Activated CD4-positive, alpha-beta T cell treated with anti-CD3 and anti-CD28 coated beads, Interleukin-2, amount 50 U/mL, for 16 hours (primary cell): ENCODE measurements around the gene MCM6.
A peak's percentile ranks its signal among the peaks of the same experiment; 100 is the strongest.
"Not testable (repeated sequence)": the region's sequence is repeated elsewhere in the genome, so short reads cannot be mapped to it uniquely, and the experiment has no call there.

Source experiments
- DNase-seq: peaks from one replicate; pipeline ENCODE4 v3.0.0-alpha.2; 2020

The MCM6 gene

DNA sequence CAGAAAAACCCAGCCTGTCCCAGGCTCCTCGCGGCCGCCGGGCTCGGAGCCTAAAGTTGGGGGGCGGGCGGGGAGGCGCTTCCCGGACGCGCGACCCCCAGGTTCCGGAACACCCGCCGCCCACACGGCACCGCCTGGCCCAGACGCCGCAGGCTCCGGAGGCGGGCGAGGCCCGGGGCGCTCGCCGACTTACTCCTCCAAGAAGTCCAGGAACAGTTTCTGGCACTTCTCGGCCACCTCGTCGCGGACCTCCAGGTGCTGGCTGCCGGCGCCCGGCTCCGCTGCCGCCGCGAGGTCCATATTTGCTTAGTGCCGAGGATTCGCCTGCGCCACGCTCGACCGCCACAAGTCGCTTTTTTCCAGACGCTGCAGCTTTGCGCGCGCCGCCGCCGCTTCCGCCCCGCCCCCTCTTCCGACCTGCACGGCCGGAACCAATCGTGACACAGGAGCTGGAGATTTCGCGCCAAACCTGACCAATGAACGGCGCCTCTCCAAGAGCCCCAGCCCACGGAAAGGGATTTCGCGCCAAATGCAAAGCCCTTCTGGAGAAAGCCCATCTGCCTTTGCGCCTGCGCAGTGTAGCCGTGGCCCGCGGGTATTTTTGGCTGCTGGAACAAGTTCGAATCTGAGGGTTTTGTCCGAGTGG is at the start of gene MCM6:
MCM6 (minus strand) TSS at position 378 of the 646 bp plus-strand sequence; CDS start at position 300, 78 bp downstream.
- peak; percentile 100 for DNase-seq

DNA sequence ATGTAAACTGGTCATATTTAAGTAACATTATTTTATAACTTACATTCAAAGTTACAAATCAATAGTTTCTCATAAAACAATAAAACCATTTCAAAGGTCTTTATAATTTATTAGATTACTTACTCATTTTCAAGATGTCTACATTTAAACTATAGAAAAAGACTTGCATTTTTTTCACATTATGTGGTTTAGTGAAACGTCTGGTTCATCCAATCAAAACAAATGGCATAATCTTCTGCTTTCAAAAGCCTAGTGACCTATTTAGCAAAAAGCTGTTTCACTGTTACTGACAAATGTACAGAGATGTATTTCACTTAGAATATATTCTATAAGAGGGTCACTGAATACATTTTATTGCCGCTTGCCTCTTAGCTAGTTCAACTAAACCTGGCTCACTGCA is 49.3 kb upstream of the MCM6 start:
- no peak for DNase-seq

DNA sequence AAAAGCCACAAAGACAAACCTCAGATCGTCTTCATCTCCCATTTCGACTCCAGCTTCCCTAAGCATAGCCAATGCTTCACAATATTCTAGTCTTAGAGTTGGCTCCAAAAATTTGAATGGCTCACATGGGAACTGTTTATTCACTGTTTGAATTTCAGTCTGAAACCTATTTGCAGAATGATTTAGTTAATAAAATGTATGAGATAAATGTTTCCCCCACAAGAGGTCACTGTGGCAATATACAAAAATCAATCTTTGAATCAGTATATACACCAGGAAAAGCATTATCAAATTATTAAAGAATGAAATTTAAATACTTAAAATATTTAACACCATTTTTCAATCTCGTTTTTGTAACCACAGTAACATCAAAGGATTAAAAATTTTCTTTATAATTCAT is 40.0 kb upstream of the MCM6 start:
- DNase-seq = peak; percentile 52

DNA sequence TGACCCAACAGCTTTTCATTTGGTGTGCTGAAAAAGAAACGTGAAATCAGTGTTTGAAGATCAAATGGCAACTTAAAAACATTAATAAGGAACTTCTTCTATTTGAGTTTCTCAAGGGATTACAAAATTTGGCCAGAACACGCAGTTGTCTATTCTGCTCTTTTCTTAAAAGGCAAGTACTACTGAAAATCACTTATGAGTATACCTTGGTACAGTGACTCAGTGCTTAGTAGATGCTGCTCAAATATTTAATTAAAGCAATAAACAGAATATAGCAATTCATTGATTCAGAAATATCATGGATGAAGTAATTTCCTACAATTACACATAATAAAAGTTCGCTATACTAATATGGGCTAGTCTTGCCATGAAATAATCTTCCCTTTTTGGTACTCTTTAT is 38.2 kb upstream of the MCM6 start:
- DNase-seq = no peak

DNA sequence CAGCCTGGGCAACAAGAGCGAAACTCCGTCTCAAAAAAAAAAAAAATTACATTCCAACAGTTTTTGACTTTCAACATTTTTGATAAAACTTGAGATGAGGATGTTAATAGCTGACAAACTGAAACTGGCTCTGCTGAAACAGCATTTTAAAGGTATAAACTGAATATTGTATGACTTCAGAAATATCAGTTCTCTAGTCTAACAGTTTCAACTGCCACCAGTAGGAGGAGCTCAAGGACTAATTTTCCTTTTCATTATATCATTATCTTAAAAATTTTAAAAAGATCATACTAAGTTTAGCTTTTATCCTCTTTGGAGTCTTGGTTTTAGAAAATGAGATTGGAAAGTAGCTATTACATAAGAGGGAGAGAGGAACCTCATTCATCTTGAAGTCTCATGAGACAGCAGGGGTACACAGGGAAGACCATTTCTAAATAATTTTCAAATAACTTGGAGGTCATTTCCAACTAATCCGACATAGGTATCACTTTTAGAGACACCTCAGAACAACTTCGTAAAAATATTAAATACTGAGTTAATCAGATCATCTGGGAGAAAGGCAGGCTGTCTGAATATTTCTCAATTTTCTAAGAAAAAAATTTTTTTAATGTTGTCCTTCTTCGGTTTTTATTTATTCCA is 37.6 kb upstream of the MCM6 start:
- DNase-seq = peak; percentile 55

DNA sequence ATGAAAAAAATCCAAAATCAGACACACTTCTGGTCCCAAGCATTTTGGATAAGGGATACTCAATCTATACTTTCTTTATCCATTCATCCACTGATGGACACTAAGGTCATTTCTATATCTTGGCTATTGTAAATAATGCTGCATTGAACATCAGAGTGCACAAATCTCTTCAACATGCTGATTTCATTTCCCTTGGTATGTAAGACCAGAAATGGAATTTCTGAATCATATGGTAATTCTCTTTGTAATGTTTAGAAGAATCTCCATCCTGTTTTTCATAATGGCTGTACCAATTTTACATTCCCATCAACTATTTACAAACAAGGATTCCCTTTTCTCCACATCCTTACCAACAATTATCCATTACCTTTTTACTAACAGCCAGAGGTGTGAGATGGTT is 33.7 kb upstream of the MCM6 start:
- no peak for DNase-seq

DNA sequence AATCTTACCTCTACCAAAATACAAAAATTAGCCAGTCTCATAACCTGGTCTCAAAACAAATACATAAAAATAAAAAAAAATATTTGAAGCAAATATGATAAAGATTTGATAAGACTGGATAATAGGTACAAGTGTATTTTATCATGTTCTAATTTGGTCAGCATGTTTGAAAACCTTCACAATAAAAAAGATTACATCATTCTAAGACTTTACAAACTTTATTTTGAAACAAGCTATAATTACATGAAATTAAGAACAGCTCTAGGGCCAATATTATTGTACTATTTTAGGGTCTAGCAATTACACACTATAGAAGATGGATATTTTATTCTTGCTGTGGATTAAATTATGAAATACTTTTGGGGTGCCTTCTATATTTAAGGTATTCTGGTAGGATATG is 29.4 kb upstream of the MCM6 start:
- no peak for DNase-seq

DNA sequence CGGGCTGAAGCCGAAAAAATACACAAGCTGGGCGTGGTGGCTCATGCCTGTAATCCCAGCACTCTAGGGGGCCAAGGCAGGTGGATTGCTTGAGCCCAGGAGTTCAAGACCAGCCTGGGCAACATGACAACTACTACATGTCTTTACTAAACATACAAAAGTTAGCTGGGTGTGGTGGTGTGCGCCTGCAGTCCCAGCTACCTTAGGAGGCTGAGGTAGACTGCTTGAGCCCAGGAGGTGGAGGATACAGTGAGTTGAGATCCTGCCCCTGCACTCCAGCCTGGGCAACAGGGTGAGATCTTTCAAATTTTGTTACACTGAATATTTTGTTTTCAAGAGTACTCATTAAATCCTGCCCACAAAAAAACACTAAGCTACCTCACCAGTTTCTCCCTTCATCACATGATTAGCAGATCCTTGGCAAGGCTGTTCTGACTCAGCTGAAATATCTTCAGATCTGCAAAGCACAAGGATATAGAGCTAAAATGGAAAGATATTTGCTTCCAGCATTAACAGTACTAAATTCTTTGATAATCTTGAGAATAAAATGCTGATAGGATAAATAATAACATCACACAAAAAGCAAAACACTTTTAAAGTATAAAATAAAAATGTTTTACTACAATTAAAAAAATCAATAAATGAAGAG is 28.2 kb upstream of the MCM6 start:
- DNase-seq = peak; percentile 8

DNA sequence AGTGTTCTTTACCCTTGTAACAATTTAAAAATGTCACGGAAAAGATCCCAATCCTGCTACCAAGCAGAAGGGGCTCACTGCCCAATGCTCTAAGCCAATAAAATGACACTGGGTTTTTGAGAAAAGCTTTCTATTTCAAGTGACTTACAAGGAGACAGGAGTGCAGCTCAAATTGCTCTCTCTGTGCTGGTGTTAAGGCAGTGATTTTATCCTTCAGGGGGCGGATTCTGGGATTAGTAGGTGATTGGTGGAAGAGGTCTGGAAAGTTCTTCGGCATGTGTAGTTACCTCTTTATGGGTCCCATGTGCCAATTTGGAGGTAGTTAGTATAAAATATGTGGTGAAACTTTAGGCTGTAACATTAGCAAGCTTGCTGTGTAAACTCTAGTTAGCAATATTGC is 27.4 kb upstream of the MCM6 start:
- no peak for DNase-seq

DNA sequence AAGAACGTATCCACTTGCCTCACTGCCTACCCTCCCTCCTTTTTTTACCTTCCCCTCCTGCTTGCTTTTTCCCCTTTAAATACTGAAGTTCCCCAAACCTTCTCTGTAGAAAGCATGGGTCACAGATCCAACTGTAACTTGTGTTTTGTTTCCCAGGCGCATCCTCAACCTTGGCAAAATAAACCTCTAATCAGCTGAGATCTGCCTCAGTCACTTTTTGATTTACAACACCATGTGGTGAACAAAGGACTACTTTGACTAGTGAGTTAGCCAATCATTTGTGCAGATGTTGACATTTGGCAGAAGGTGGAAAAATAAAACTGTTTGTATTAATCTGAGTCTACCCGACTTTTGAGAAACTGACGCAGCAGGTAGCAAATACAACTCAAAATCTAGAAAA is 23.3 kb upstream of the MCM6 start:
- DNase-seq = no peak

DNA sequence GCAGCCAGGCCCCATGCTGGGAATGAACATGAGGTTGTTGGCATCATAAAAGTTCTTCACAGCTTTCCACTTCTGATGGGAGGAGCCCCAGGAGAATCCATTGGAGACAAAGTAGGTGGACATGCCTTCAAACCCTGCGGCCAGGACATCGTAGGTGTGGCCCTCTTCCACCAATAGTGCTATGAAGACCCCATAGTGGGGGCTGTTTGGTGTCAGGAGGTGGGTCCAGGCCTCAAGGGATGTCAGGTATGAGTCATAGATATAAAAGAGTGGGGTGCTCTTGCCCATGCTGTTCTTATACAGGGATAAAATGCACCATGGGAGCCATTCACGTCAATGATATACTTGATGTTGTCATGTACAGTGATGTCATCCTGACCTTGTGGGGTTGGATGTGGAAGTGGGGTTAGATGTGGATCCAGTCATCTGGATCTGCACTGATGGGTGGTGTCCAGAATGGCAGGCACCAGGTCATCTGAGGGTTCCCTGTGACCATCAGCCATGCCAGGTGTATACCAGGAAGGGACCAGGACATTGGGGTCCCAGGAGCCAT is 22.1 kb upstream of the MCM6 start:
- DNase-seq = no peak

DNA sequence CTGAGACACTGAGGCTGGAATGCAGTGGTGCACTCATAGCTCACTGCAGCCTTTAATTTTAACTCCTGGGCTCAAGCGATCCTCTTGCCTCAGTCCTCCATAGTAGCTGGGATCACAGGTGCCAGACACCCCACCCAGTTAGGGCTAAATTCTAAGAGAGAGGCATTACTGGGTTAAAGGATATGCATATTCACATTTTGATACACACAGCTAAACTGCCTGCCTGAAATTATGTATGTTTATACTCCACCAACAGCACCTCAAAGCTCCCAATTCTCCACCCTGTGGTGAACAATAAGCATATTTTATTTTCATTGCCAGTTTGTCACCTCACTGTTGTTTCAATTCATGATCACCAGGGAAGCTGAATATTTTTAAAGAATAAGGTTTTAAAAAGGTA is 18.7 kb upstream of the MCM6 start:
- no peak for DNase-seq

DNA sequence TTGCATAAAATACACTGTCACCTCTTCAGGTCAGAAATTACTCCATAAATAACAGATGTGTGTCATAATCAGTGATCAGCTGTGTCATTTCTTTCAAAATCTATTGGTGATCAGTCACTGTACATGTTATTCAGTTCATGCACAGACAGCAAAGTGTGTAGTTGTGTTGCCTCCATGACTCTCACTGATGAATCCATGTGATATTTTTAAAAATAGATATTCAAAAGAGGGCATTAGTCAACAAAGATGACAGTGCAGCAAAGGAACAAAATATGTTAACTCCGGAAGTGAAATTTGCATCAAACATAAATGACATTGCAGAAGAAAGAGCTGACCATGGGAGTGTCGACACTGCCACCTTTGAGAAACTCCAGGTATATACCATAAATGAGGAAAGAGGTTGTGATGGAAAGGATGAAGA is 17.1 kb upstream of the MCM6 start:
- DNase-seq = no peak

DNA sequence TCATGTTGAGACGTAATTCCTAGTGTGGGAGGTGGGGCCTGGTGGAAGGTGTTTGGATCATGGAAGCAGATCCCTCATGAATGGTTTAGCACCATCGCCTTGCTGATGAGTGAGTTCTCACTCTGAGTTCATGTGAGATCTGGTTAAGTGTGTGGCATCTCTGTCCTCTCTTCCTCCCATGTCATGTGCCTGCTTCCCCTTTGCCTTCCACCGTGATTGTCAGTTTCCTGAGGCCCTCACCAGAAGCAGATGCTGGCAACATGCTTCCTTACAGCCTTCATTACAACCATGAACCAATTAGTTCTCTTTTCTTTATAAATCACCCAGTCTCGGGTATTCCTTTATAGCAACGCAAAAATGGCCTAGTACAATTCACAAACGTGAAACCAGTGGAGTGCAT is 14.6 kb upstream of the MCM6 start:
- DNase-seq = no peak

DNA sequence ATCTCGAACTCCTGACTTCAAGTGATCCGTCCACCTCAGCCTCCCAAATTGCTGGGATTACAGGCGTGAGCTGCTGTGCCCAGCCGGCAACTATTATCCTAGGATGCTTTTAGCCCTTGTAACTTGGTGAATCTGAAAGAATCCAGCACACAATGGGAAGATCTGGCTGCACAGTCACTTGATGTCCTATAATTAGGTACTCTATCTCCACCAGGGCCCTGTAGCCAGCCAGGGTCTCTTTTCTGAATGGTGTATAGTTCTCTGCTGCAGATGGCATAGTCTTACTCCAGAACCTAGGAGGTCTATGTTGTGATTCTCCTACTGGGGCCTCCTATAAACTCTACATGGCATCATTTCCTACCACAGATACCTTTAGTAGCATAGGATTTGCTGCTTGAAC is 13.9 kb upstream of the MCM6 start:
- DNase-seq = no peak

DNA sequence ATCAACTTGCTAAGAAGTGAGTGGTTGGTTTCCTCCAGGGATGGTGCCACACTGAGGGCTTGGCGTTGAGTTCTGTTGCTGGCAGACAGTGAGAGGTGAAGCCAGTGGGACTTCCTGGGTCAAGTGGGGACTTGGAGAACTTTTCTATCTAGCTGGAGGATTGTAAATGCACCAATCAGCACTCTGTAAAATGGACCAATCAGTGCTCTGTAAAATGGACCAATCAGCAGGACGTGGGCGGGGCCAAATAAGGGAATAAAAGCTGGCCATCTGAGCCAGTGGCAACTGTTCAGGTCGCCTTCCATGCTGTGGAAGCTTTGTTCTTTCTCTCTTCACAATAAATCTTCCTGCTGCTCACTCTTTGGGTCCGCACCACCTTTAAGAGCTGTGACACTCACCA is 12.3 kb upstream of the MCM6 start:
- DNase-seq = not testable (repeated sequence)

DNA sequence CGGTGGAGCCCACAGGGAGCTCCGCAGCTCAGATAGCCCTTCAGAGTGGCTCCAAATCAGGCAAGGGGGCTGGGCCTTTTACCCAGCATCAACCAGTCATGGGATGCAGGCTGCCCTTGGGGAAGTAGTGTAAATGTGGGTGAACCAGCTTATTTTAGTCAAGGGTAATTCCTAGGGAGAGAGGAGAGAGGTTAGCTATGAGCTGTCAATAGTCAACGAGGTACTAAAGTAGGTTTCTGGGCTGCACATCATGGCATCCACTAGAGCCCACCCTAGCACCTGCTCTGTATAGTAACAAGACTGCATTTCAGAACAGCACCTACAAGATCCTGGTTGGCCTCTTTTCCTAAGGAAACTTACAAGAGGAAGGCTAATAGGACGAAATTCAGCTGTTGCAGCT is 9.5 kb upstream of the MCM6 start:
- DNase-seq = no peak

DNA sequence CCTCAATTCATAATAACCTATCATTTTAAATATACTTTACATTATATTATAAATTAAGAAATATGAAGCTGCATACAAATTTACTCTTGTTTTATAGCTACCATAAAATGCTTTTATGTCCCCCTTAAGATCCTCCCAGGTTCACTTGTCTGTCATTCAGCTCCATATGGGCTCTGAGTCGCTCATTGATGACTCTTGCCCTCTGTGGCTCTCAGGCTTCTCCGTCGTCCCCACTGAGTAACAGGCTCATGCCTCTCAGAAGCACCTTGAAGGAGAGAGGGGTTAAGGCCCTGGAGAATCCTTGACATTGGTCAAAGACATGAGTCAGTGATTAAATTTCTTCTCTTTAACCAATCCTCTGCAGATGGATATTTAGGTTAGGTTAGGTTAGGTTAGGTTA is 6.2 kb upstream of the MCM6 start:
- no peak for DNase-seq

DNA sequence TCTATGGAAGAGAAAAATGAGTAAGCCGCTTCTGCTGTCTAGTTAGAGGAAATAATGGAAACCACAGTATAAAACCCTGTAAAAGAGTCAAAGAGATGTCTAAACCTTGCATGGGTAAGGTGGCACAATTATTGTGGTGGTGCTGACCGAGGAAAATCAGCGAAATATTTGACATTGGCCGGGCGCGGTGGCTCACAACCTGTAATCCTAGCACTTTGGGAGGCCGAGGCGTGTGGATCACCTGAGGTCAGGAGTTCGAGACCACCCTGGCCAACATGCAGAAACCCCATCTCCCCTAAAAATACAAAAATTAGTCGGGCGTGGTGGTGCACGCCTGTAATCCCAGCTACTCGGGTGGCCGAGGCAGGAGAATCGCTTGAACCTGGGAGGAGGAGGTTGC is 527 bp upstream of the MCM6 start:
- DNase-seq = not testable (repeated sequence)

DNA sequence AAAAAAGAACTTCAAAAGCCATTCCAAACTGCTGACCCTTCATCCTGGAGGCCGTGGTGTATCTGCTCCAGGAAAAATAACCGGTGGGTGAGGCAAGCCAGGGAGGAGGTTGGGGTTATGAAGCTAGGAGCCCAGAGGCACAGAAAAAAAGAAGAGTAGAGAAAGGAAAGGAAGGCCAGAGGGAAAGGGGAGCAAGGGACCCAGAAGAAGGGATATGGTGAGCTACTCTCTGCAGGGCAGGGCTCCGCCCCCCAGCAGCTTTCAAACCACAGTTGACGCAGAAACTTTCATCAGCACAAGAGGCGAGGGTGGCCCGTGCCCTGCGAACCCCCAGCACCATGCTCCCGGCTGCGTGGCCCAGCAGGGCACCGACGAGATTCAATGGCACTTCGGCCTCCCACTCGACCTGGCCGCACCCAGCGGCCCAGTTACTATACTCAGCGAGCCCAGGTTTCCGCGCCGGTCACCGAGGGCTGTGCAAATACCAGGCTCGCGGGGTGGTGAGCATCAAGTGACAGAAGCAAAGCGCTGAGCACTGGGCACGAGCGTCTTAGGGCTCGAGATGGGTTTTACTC is 665 bp downstream of the MCM6 start:
- peak; percentile 86 for DNase-seq

DNA sequence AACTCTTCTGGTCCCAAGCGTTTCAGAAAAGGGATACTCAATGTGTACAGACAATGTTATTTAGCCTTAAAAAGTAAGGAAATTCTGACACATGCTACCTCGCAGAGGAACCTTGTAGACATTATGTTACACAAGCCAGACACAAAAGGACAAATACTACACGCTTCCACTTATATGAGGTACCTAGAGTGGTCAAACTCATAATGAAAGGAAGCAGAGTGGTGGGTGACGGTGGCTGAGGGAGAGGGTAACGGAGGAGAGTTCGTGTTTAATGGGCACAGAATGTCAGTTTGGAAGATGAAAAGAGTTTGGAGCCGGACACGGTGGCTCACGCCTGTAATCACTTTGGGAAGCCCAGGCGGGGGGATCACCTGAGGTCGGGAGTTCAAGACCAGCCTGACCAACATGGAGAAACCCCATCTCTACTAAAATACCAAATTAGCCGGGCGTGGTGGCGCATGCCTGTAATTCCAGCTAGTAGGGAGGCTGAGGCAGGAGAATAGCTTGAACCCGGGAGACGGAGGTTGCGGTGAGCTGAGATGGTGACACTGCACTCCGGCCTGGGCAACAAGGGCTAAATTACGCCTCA is 1.4 kb downstream of the MCM6 start:
- DNase-seq = peak; percentile 47

DNA sequence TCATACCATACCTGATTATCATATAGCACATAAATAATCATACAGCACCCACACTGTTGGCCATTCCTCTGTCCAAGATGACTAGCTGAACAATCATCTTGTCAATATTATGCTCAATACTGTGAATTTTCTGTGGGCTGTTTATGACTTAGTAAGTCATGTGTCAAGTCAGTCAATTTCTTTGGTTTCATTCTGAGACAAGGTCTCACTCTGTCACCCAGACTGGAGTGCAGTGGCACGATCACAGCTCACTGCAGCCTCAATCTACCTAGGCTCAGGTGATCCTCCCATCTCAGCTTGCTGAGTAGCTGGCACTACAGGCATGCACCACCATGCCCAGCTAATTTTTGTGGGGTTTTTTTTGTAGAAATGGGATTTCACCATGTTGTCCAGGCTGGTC is 5.7 kb downstream of the MCM6 start:
- peak; percentile 80 for DNase-seq

DNA sequence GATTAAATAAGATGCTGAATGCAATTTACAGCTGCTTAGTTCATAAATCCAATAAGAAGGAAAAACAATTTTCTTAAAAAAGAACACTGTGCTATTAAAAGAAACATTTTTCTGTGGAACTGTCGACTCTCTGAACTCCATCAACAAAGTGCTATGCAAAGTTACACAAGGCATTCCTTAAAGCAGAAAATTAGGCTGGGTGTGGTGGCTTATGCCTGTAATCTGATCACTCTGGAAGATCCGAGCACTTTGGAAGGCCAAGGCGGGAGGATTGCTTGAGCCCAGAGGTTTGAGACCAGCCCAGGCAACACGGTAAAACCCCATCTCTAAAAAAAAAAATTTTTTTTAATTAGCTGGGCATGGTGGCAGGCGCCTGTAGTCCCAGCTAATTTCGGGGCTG is 13.0 kb downstream of the MCM6 start:
- DNase-seq = no peak

DNA sequence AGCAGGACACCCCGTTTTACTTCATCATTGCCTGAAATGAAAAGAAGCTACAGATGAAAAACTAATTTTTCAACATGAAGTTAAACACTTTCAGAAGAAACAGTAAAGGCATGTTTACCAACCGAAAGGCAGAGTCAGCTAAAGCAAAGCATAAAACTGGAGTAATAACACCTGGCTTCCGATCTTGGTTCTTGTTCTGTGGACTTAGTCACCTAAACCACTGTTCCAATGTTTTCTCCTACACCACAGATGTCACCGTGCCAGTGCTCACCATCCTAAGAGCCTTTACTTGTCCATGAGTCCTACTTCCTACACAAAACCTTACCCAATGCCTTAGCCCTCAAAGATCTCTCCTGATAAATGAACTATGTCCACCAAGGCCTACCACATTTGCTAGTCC is 13.5 kb downstream of the MCM6 start:
- DNase-seq = no peak
